A673 (cell line): ENCODE measurements around the gene YKT6. TPM values are rescaled to one million over a fixed set of nuclear protein-coding genes. Genes with fewer than 3 reads are reported as not detected.

Experiments used
- BruUV-seq: library from RNA; stranded (reverse); fragments of 400-500 nt; replicated peaks from 2 replicates; lab custom pipeline; 2021; lab: Mats Ljungman, UMichigan
- CTCF ChIA-PET: fragments of 300-600 bp; sonication (Branson Sonifier 250); formaldehyde crosslinking; loops from one replicate; lab custom pipeline; 2022; ENCODE audit warnings: antibody characterized with exemption; lab: Charles Lee
- POLR2A ChIA-PET: fragments of 300-600 bp; sonication (Branson Sonifier 250); formaldehyde crosslinking; loops from one replicate; lab custom pipeline; 2022; ENCODE audit warnings: antibody characterized with exemption; ENCODE audit not compliant: low non-redundant PET; lab: Charles Lee
- DNase-seq: peaks from one replicate; pipeline ENCODE4 v3.0.0-alpha.2; 2015; ENCODE audit warnings: low spot score
- H3K27ac ChIP-seq: fragments of 200-600 bp; sonication (generic); 2 replicates; pipeline ENCODE4 v1.5.1; 2016; ENCODE audit warnings: mixed run types, low read depth, mild to moderate bottlenecking, mixed read lengths, antibody characterized with exemption, low read length; ENCODE audit not compliant: poor library complexity, severe bottlenecking
- H3K27me3 ChIP-seq: fragments of 200-600 bp; sonication (generic); replicated peaks from 2 replicates; pipeline ENCODE4 v1.6.1; 2017; ENCODE audit warnings: mixed run types, low read depth, mild to moderate bottlenecking, mixed read lengths, antibody characterized with exemption, low read length; ENCODE audit not compliant: insufficient read depth, poor library complexity
- H3K36me3 ChIP-seq: fragments of 200-600 bp; sonication (generic); 2 replicates; pipeline ENCODE4 v1.6.1; 2016; ENCODE audit warnings: mixed run types, mild to moderate bottlenecking, mixed read lengths, antibody characterized with exemption, low read length; ENCODE audit not compliant: insufficient read depth, poor library complexity, severe bottlenecking
- H3K4me1 ChIP-seq: fragments of 200-600 bp; sonication (generic); 2 replicates; pipeline ENCODE4 v1.6.1; 2017; ENCODE audit warnings: mixed run types, mild to moderate bottlenecking, mixed read lengths, antibody characterized with exemption, low read length; ENCODE audit not compliant: insufficient read depth, poor library complexity, severe bottlenecking
- H3K4me3 ChIP-seq: fragments of 200-600 bp; sonication (generic); 2 replicates; pipeline ENCODE4 v1.5.1; 2016; ENCODE audit warnings: low read depth, mixed run types, mild to moderate bottlenecking, mixed read lengths, low read length; ENCODE audit not compliant: poor library complexity, severe bottlenecking
- H3K9me3 ChIP-seq: fragments of 200-600 bp; sonication (generic); 2 replicates; pipeline ENCODE4 v1.6.1; 2016; ENCODE audit warnings: mixed run types, low read depth, mild to moderate bottlenecking, mixed read lengths, antibody characterized with exemption, low read length; ENCODE audit not compliant: poor library complexity, severe bottlenecking
- CTCF ChIP-seq: fragments of 300-800, 200-600 bp; sonication (generic); conservative IDR thresholded peaks from 2 replicates; pipeline ENCODE4 v1.5.1; 2017; ENCODE audit warnings: low read depth, mild to moderate bottlenecking, antibody characterized with exemption, low read length, moderate library complexity, mixed read lengths
- EZH2 ChIP-seq: fragments of 200-600 bp; sonication (generic); IDR thresholded peaks from 2 replicates; pipeline ENCODE4 v1.6.1; 2017; ENCODE audit warnings: borderline replicate concordance, low read depth, mild to moderate bottlenecking, mixed read lengths, antibody characterized with exemption, low read length; ENCODE audit not compliant: poor library complexity, severe bottlenecking
- intact Hi-C: fragments of 100-400 bp; cut with micrococcal nuclease; formaldehyde crosslinking; loops from one replicate; pipeline ENCODE4 v1.10.0; 2022; ENCODE audit not compliant: unreplicated experiment
- total RNA-seq: library from RNA; stranded (reverse); gene quantifications from 2 replicates; pipeline ENCODE4 v1.2.3, GENCODE V29; 2021

Gene YKT6
- total RNA-seq, 1 experiment from 2014 or later = 140 TPM

- ChIA-PET CTCF (no interaction called here), POLR2A (no interaction called here)
- Histone ChIP-seq H3K9me3 (peaks cover 3% of the 10 kb centered on the region), H3K4me1 (peaks cover 9% of the 10 kb centered on the region), H3K4me3 (no peak overlapping the region), H3K36me3 (no peaks in the 10 kb centered on the region), H3K27me3 (no peaks in the 10 kb centered on the region), H3K27ac (no peak overlapping the region)
- peak; percentile 61 for DNase-seq
- BruUV-seq = no TSS peak
- intact Hi-C loops = no loop called here
- no peak for TF ChIP-seq CTCF
- no peak for TF ChIP-seq EZH2
Measured at GRCh38 chr7:44177570-44178131, 23.1 kb upstream of the YKT6 start.

DNA sequence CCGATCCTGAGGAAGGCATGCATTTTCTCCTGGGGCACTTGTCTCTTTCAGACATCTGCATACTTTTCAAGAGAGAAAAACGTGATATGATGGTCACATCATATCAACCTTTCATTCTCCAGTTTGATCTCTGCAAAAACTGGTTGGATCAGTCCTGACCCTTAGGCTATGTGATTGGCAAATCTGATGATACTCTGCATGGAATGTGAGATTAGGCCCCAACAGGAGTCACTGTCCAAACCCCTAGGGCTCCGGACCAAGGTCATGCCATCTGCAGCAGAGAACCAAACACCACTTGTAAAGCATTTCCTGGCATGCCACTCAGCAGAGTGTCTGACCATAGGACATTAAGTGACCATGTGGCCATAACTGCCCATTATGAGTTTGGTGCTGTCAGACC lies 20.1 kb upstream of the YKT6 start:
- intact Hi-C loops = no loop called here
- Histone ChIP-seq H3K36me3 (no peaks in the 10 kb centered on the region), H3K4me1 (peaks cover 9% of the 10 kb centered on the region), H3K4me3 (no peak overlapping the region), H3K27ac (no peak overlapping the region), H3K9me3 (peaks cover 7% of the 10 kb centered on the region), H3K27me3 (no peaks in the 10 kb centered on the region)
- CTCF ChIA-PET = no interaction called here
- no TSS peak for BruUV-seq
- POLR2A ChIA-PET = no interaction called here
- DNase-seq = no peak
- TF ChIP-seq EZH2 (no peak), CTCF (no peak)

GRCh38 chr7:44182827-44183226 lies 18.0 kb upstream of the YKT6 start:
- no peak for TF ChIP-seq CTCF
- TF ChIP-seq EZH2 = no peak
- Histone ChIP-seq H3K4me3 (no peak overlapping the region), H3K36me3 (no peaks in the 10 kb centered on the region), H3K27ac (no peak overlapping the region), H3K9me3 (peaks cover 7% of the 10 kb centered on the region), H3K27me3 (no peaks in the 10 kb centered on the region), H3K4me1 (peaks cover 2% of the 10 kb centered on the region)
- intact Hi-C loops = no loop called here
- no TSS peak for BruUV-seq
- ChIA-PET POLR2A (no interaction called here), CTCF (no interaction called here)
- DNase-seq = no peak
